ENCODE data around the gene SOS2.
"Not testable (repeated sequence)": the region's sequence is repeated elsewhere in the genome, so short reads cannot be mapped to it uniquely, and the experiment has no call there.

The SOS2 gene

DNA sequence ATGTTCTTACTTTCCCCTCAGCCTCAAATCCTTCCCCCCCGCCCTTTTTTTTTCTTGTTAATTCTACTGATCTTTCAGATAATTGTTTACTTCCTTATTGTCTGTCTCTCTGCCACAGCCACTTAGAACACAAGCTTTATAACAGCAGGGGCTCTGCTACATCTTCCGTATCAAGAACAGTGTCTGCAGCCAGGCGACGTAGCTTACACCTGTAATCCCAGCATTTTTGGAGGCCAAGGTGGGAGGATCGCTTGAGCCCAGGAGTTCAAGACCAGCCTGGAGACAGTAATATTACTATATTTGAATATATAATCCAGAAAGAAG lies 5.4 kb downstream of the SOS2 start:
- no peak for DNase-seq (ENCODE audit: low spot score)

- DNase-seq (ENCODE audit: low spot score), result no peak
Measured at GRCh38 chr14:50225067-50225973, 6.1 kb downstream of the SOS2 start.

GRCh38 chr14:50222055-50222613 lies 9.2 kb downstream of the SOS2 start:
- no peak for DNase-seq (ENCODE audit: low spot score)

GRCh38 chr14:50218501-50218900 lies 12.9 kb downstream of the SOS2 start:
- no peak for DNase-seq (ENCODE audit: low spot score)

GRCh38 chr14:50215416-50215815 lies 16.0 kb downstream of the SOS2 start:
- DNase-seq (ENCODE audit: low spot score), result no peak

DNA sequence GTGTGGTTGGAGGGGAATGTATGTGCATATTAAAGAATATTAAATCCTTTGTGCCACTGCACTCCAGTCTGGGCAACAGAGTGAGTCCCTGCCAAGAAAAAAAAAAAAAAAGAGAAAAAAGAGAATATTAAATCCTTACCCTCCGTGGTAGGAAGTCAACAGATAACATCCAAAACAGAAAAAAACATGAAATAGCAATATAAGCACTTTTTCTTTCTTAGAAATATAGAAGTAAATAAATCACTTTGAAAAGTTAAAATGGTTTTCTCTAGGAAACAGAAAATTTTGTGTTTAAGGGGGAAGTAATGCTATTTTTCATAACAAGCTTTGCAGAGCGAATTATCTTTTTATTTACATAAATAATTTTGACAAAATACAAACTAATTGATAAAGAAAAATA lies 17.6 kb downstream of the SOS2 start:
- DNase-seq (ENCODE audit: low spot score), result no peak

GRCh38 chr14:50212726-50213125 lies 18.7 kb downstream of the SOS2 start:
- no peak for DNase-seq (ENCODE audit: low spot score)

DNA sequence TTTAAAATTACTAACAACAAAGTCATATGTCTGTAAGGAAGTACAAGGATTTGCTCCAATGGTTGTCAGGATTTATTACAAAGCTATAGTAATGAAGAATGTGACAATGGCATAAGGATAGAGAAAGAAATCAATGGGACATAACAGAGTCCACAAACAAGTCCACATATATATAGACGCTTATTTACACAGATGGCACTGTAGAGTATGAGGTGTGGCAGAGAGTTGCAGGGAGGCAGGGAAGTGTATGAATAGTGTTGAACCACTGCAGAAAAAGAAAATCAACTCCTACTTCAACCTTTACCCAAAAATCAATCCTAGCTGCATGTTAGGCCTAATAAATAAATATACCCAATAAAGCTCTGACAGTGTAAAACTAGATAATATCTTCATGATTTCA lies 21.3 kb downstream of the SOS2 start:
- no peak for DNase-seq (ENCODE audit: low spot score)

- DNase-seq (ENCODE audit: low spot score), result no peak
Measured at GRCh38 chr14:50198499-50198898, 32.9 kb downstream of the SOS2 start.

DNA sequence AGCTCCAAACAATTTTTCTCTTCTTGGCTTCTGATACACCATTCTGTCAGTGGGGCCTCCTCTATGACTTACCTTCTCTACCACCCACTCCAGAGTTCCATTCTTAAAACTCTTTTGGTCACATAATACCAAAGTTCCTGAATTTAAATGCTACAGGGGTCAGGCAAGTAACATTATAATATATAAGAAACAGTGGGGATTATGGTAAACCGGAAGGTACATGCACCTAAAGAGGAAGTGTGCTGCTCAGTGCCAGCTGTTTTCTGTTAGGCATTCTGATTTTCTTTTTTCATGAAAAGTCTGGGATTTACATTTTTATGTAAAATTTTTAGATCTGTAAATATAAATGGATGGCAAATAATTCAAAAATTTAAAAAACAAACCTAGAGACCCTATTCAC lies 39.9 kb downstream of the SOS2 start:
- DNase-seq (ENCODE audit: low spot score), result peak; percentile 1

GRCh38 chr14:50186107-50186506 lies 45.3 kb downstream of the SOS2 start:
- DNase-seq (ENCODE audit: low spot score), result no peak

GRCh38 chr14:50173891-50174290 lies 57.5 kb downstream of the SOS2 start:
- DNase-seq (ENCODE audit: low spot score), result no peak

DNA sequence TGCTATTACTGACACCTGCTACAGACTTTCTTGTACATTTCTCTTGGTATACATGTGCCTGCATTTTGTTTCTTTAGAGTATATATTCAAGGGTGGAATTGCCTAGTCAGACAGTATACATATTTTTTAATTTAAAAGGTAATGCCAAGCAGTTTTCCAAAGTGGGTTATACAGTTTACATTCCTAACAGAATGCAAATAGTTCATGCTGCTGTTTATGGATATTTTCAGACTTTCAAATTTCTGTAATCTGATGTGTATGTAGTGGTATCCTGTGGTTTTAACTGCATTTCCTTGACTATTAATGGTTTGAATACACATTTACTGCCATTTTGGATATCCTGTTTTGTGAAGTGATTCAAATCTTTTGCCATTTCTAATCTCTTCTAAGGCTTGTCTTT lies 59.5 kb downstream of the SOS2 start:
- DNase-seq (ENCODE audit: low spot score), result no peak

DNA sequence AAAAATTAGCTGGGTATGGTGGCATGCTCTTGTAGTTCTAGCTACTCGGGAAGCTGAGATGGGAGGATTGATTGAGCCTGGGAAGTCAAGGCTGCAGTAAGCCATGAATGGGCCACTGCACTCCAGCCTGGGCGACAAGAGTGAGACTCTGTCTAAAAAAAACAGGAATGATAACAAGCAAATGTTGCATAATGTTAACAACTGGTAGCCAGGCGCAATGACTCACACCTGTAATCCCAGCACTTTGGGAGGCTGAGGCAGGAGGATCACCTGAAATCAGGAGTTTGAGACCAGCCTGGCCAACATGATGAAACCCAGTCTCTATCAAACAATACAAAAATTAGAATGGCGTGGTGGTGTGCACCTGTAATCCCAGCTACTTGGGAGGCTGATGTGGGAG lies 64.0 kb downstream of the SOS2 start:
- not testable (repeated sequence) for DNase-seq (ENCODE audit: low spot score)

DNA sequence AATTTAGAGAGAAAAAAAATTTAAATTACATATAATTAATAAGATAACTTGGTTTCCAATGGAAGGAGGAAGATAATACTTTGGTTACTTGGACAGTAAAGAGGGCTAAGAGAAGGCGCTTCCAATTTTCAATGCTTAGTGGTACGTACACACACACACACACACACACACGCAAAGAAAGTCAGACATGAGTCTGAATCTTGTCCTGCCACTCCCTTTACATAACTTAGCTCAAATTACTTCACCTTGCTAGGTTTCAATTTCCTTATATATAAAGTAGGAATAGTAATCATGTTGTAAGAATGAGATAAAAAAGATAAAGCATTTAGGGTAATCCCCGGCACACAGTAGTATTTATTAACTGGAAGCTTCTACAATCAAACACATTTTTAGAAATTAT lies 75.3 kb downstream of the SOS2 start:
- DNase-seq (ENCODE audit: low spot score), result no peak

- no peak for DNase-seq (ENCODE audit: low spot score)
Measured at GRCh38 chr14:50148799-50149198, 82.6 kb downstream of the SOS2 start.

GRCh38 chr14:50139192-50139591 lies 92.2 kb downstream of the SOS2 start:
- no peak for DNase-seq (ENCODE audit: low spot score)

DNA sequence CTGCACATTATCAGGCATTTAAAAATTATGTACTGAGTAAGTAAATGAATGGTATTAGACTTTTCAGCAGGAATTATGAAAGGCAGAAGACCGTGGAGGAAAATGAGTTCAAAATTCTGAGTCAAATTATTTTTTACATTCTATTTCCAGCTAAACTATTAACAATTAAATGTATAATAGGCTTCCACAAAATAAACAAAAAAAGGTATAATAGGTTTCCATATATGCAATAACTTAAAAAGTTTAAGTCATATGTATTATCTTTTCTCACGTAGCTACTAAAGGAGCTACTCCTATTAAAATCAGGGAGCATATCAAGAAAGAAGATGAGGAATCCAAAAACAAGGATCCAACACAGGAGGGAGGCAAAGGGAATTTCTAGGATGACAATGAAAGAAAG lies 103.6 kb downstream of the SOS2 start:
- DNase-seq (ENCODE audit: low spot score), result no peak

- DNase-seq (ENCODE audit: low spot score), result no peak
Measured at GRCh38 chr14:50123062-50123461, 108.3 kb downstream of the SOS2 start.

- DNase-seq (ENCODE audit: low spot score), result no peak
Measured at GRCh38 chr14:50122291-50122690, 109.1 kb downstream of the SOS2 start.

DNA sequence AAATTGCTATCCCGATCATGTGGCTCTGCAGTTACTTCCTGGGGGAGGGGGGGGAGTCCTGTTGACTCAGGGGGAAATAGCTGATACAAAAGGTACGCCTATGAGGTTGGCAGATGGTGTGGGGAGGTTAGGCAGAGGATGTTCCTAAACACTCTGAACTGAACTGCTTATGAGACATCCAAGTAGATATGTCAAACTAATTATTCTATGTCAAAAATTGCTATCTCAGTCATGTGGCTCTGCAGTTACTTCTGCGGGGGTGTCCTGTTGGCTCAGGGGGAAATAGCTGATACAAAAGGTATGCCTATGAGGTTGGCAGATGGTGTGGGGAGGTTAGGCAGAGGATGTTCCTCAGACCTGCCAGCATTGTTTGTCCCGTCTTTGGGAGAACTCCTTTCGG lies 109.9 kb downstream of the SOS2 start:
- no peak for DNase-seq (ENCODE audit: low spot score)

DNA sequence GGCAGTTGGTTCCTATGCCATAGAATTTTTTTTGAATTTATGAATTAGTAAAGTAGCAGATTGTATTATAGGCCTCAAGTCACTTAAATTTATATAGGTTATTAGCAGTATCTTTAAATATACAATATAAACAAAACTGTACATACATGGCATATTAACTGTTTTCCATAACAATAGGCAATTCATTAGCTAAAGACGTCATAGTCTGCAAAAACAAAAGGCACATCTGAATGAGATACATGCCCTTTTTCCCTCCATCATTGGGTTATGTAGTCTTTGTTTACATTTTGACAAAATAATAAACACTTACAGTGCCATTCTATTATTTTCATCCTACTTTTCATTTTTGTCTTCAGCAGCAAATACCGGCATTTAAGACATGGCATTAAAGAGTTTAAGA lies 113.9 kb downstream of the SOS2 start:
- no peak for DNase-seq (ENCODE audit: low spot score)

DNA sequence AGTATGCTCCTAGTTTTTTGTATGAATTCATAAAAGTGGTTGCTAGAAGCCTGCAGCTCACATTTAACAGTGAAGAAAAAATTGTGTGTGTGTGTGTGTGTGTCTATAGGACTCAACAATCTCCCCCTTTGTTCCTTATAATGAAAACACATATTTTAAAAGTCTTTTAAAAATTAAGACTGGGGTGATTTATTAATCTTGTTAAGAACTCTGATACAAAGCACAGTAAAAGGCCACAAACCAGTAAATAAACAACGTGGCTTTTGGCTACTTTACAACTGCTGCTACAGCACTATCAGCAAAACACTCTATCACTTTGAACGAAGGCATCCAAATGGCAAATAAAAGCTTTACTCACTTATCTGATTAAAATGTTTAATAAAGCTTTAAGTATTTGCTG lies 114.4 kb downstream of the SOS2 start:
- DNase-seq (ENCODE audit: low spot score), result no peak
